HCT116 (cell line): Measurements from ENCODE around the gene AARSD1. TPM values are rescaled to one million over a fixed set of nuclear protein-coding genes. Genes with fewer than 3 reads are reported as not detected.

Experiments
- ATAC-seq: fragments of 200-7000 bp; cut with Tn5 transposase; 2 replicates; pipeline ENCODE4 v1.9.1; 2020; ENCODE audit warnings: mild to moderate bottlenecking, moderate library complexity
- BruUV-seq: library from RNA; stranded (reverse); fragments of 400-500 nt; replicated peaks from 2 replicates; lab custom pipeline; 2021; lab: Mats Ljungman, UMichigan
- CTCF ChIA-PET: fragments of 300-600 bp; sonication (Branson Sonifier 250); formaldehyde crosslinking; loops from one replicate; lab custom pipeline; 2021; ENCODE audit warnings: antibody characterized with exemption; lab: Charles Lee
- POLR2A ChIA-PET: fragments of 300-600, 350-600 bp; sonication (Branson Sonifier 250); formaldehyde crosslinking; loops from one replicate; lab custom pipeline; 2021; ENCODE audit warnings: antibody characterized with exemption; lab: Charles Lee
- RAD21 ChIA-PET, 2 experiments: fragments of 300-600 bp; sonication (Branson Sonifier 250); formaldehyde crosslinking; loops; one replicate each; lab custom pipeline; 2023; ENCODE audit warnings: low total read pairs in 2 of 2; ENCODE audit not compliant: uncharacterized antibody in 2 of 2, unreplicated experiment in 2 of 2, low non-redundant PET in 1 of 2; lab: Charles Lee
- DNase-seq: peaks from one replicate; pipeline ENCODE4 v3.0.0-alpha.2; 2010; ENCODE audit warnings: low read depth, low spot score
- H2AFZ ChIP-seq: fragments of 200-600 bp; shearing (Covaris generic), sonication (generic); 2 replicates; pipeline ENCODE4 v1.6.1; 2017; ENCODE audit warnings: low read depth, mixed run types, mixed read lengths, antibody characterized with exemption, low read length; ENCODE audit not compliant: poor library complexity, severe bottlenecking
- H3K27ac ChIP-seq: 2 replicates; pipeline ENCODE4 v1.5.1; 2012; ENCODE audit warnings: low read depth, low read length
- H3K27me3 ChIP-seq: fragments of 200-600 bp; sonication (generic); 2 replicates; pipeline ENCODE4 v1.6.1; 2016; ENCODE audit warnings: mixed run types, low read length, mixed read lengths; ENCODE audit not compliant: insufficient read depth
- H3K36me3 ChIP-seq, 2 experiments: fragments of 200-500 bp in 1 of 2; fragments of 200-600 bp in 1 of 2; sonication (Bioruptor generic) in 1 of 2; sonication (generic) in 1 of 2; 2 replicates each; pipeline versions ENCODE4 v1.5.1 to v1.6.1; 2014 to 2016; ENCODE audit warnings: low read length in 2 of 2, inconsistent platforms in 1 of 2, mixed read lengths in 1 of 2, mixed run types in 1 of 2; ENCODE audit not compliant: insufficient read depth in 2 of 2, control insufficient read depth in 1 of 2
- H3K4me1 ChIP-seq, 2 experiments: fragments of 200-600 bp in 1 of 2; sonication (generic) in 1 of 2; 2 replicates each; pipeline versions ENCODE4 v1.5.1 to v1.6.1; 2012 to 2017; ENCODE audit warnings: low read length in 2 of 2, inconsistent platforms in 1 of 2, mild to moderate bottlenecking in 1 of 2, mixed read lengths in 1 of 2, mixed run types in 1 of 2, moderate library complexity in 1 of 2; ENCODE audit not compliant: insufficient read depth in 2 of 2, control insufficient read depth in 1 of 2
- H3K4me2 ChIP-seq: fragments of 200-600 bp; sonication (generic); 2 replicates; pipeline ENCODE4 v1.6.1; 2017; ENCODE audit warnings: mixed run types, low read length, mixed read lengths
- H3K4me3 ChIP-seq, 2 experiments: fragments of 200-600 bp in 1 of 2; sonication (generic) in 1 of 2; replicated peaks in 1 of 2; 2 replicates each; pipeline ENCODE4 v1.5.1; 2011 to 2016; ENCODE audit warnings: low read length in 2 of 2, control low read depth in 1 of 2, low read depth in 1 of 2, mild to moderate bottlenecking in 1 of 2, mixed read lengths in 1 of 2, mixed run types in 1 of 2
- H3K79me2 ChIP-seq: fragments of 200-600 bp; sonication (generic); 2 replicates; pipeline ENCODE4 v1.6.1; 2017; ENCODE audit warnings: mild to moderate bottlenecking, mixed run types, low read length, moderate library complexity, mixed read lengths; ENCODE audit not compliant: insufficient read depth
- H3K9ac ChIP-seq: fragments of 200-600 bp; sonication (generic); 2 replicates; pipeline ENCODE4 v1.6.1; 2016; ENCODE audit warnings: low read length, mixed read lengths
- H3K9me2 ChIP-seq: fragments of 200-600 bp; sonication (generic), shearing (Covaris generic); 2 replicates; pipeline ENCODE4 v1.6.1; 2017; ENCODE audit warnings: mixed run types, mild to moderate bottlenecking, moderate library complexity; ENCODE audit not compliant: insufficient read depth
- H3K9me3 ChIP-seq, 2 experiments: fragments of 200-500 bp in 1 of 2; fragments of 200-600 bp in 1 of 2; sonication (Bioruptor generic) in 1 of 2; sonication (generic) in 1 of 2; 2 replicates each; pipeline ENCODE4 v1.6.1; 2014 to 2017; ENCODE audit warnings: low read length in 2 of 2, mixed read lengths in 2 of 2, inconsistent platforms in 1 of 2, low read depth in 1 of 2, mild to moderate bottlenecking in 1 of 2, mixed run types in 1 of 2, moderate library complexity in 1 of 2; ENCODE audit not compliant: control insufficient read depth in 1 of 2, insufficient read depth in 1 of 2
- H4K20me1 ChIP-seq: fragments of 200-600 bp; sonication (generic), shearing (Covaris generic); 2 replicates; pipeline ENCODE4 v1.6.1; 2017; ENCODE audit warnings: mixed run types, mild to moderate bottlenecking, moderate library complexity; ENCODE audit not compliant: insufficient read depth
- ATF3 ChIP-seq: IDR thresholded peaks from 2 replicates; pipeline ENCODE4 v1.6.1; 2012
- CEBPB ChIP-seq: IDR thresholded peaks from 2 replicates; pipeline ENCODE4 v1.6.1; 2012; ENCODE audit warnings: low read depth
- CTCF ChIP-seq, 3 experiments: fragments of 200-600 bp in 1 of 3; sonication (generic) in 1 of 3; IDR thresholded peaks in 2 of 3; conservative IDR thresholded peaks in 1 of 3; 2 replicates each; pipeline ENCODE4 v1.5.1; 2012 to 2017; ENCODE audit warnings: low read depth in 2 of 3, low read length in 2 of 3, antibody characterized with exemption in 1 of 3, borderline replicate concordance in 1 of 3, control low read depth in 1 of 3, mild to moderate bottlenecking in 1 of 3, mixed read lengths in 1 of 3, mixed run types in 1 of 3, moderate library complexity in 1 of 3; ENCODE audit not compliant: insufficient read depth in 1 of 3
- ELF1 ChIP-seq: IDR thresholded peaks from 2 replicates; pipeline ENCODE4 v1.6.1; 2012; ENCODE audit warnings: low read depth, borderline replicate concordance
- EZH2 ChIP-seq: fragments of 200-600 bp; sonication (generic); IDR thresholded peaks from 2 replicates; pipeline ENCODE4 v1.6.1; 2017; ENCODE audit warnings: antibody characterized with exemption, mixed run types
- POLR2A ChIP-seq: IDR thresholded peaks from 2 replicates; pipeline ENCODE4 v1.7.0; 2011; ENCODE audit warnings: borderline replicate concordance; ENCODE audit not compliant: insufficient read depth, insufficient read length; ENCODE audit errors: extremely low read depth
- RAD21 ChIP-seq: IDR thresholded peaks from 2 replicates; pipeline ENCODE4 v1.6.1; 2012; ENCODE audit warnings: low read depth, mild to moderate bottlenecking
- SIN3A ChIP-seq: IDR thresholded peaks from 2 replicates; pipeline ENCODE4 v1.6.1; 2012; ENCODE audit warnings: low read depth
- YY1 ChIP-seq: IDR thresholded peaks from 2 replicates; pipeline ENCODE4 v1.6.1; 2011; ENCODE audit warnings: low read length, low read depth, moderate library complexity, mild to moderate bottlenecking; ENCODE audit not compliant: insufficient replicate concordance; ENCODE audit errors: extremely low read depth
- ZNF274 ChIP-seq: fragments of 200-500 bp; sonication (Bioruptor generic); IDR thresholded peaks from 2 replicates; pipeline ENCODE4 v1.6.1; 2014; ENCODE audit warnings: mild to moderate bottlenecking, low read depth, low read length, inconsistent platforms
- intact Hi-C: fragments of 100-400 bp; cut with micrococcal nuclease; formaldehyde crosslinking; loops from 2 replicates; pipeline ENCODE4 v1.10.0; 2022
- total RNA-seq: library from RNA; stranded (reverse); gene quantifications from one replicate; pipeline ENCODE4 v1.2.1, GENCODE V29; 2021; ENCODE audit not compliant: unreplicated experiment
- TF ChIP-seq, protein P1 (sequence below): IDR thresholded peaks from 2 replicates; pipeline ENCODE4 v1.6.1; 2012

Gene AARSD1
- total RNA-seq, 1 experiment from 2014 or later = 65.9 TPM

DNA sequence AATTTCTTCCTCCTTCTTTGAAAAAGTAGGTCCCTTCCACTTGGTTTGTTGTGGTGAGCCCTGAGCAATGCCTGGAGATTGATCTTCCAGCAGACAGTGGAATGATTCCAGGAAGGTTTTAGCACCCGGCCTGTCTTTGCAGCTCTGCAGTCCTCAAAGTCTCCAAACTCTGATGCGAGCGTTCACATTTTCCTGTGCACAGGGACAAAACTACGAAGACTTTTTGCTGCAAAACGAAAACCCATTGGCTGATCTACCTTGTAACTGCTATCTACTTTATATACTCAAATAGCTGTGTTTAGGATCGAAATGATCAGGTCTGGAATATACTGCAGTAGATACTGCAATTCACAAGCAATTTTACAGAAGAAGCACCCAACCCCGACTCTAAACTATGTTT, 42.0 kb downstream of the AARSD1 start:
- DNase-seq (no peak), ATAC-seq (no peak)
- Histone ChIP-seq H3K9me2 (no peaks in the 10 kb centered on the region), H3K4me3 (no peak overlapping the region), H2AFZ (no peak overlapping the region), H3K4me2 (no peak overlapping the region), H4K20me1 (no peaks in the 10 kb centered on the region), H3K36me3 (no peaks in the 10 kb centered on the region), H3K9me3 (no peaks in the 10 kb centered on the region), H3K9ac (no peak overlapping the region), H3K27me3 (0 out of 2 replicates have a peak, but pooled peaks cover 5% of the 10 kb centered on the region), H3K79me2 (no peaks in the 10 kb centered on the region), H3K27ac (no peak overlapping the region), H3K4me1 (no peaks in the 10 kb centered on the region)
- ChIA-PET CTCF (no interaction called here), POLR2A (no interaction called here), RAD21 (no interaction called here)
- no TSS peak for BruUV-seq
- intact Hi-C loops = no loop called here
- TF ChIP-seq POLR2A (no peak), CEBPB (no peak), SIN3A (no peak), EZH2 (no peak), ATF3 (no peak), YY1 (no peak), ZNF274 (no peak)
- TF ChIP-seq, protein P1, sequence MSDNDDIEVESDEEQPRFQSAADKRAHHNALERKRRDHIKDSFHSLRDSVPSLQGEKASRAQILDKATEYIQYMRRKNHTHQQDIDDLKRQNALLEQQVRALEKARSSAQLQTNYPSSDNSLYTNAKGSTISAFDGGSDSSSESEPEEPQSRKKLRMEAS = no peak

DNA sequence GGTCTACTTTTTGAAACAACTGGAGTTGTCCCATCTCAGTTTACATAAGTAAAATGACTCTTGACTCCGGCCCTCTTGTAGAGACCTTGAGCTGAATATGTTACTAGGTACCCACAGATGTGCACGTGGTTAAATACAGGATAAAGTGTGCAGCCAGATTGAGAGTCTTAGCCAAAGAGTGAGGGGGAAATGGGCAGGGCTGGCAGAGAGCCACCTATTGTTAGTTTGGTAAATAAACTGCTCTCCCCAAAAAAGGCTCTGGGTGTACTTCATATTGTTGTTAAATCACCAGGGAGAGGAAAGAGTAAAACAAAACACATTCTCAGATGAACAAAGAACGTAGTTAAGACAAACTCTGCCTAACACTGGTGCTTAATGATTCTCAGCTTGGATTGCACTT, 43.3 kb downstream of the AARSD1 start:
- ATAC-seq (no peak), DNase-seq (no peak)
- Histone ChIP-seq H2AFZ (no peak overlapping the region), H3K27ac (no peak overlapping the region), H3K36me3 (no peaks in the 10 kb centered on the region), H3K9ac (no peak overlapping the region), H3K4me3 (no peak overlapping the region), H3K9me2 (no peaks in the 10 kb centered on the region), H3K79me2 (no peaks in the 10 kb centered on the region), H3K4me2 (no peak overlapping the region), H3K4me1 (no peaks in the 10 kb centered on the region), H3K9me3 (no peaks in the 10 kb centered on the region), H3K27me3 (0 out of 2 replicates have a peak, but pooled peaks cover 5% of the 10 kb centered on the region), H4K20me1 (no peaks in the 10 kb centered on the region)
- ChIA-PET POLR2A (no interaction called here), CTCF (no interaction called here), RAD21 (no interaction called here)
- no peak for TF ChIP-seq ELF1
- TF ChIP-seq, protein P1 = no peak
- TF ChIP-seq POLR2A = no peak
- TF ChIP-seq CTCF (IDR thresholded peaks at IDR 0.05 in 2 of 3, conservative IDR thresholded peaks at IDR 0.05 in 1 of 3; ENCODE audit: borderline replicate concordance in 1 of 3, insufficient read depth in 1 of 3, low read depth in 2 of 3, low read length in 2 of 3) = no peak
- TF ChIP-seq RAD21 = no peak
- BruUV-seq = no TSS peak
- intact Hi-C loops = no loop called here
